Psoas muscle (tissue), 8 donors: ENCODE data around the gene S1PR5. TPM values are rescaled to one million over a fixed set of nuclear protein-coding genes. Genes with fewer than 3 reads are reported as not detected.
"Not testable (repeated sequence)": the region's sequence is repeated elsewhere in the genome, so short reads cannot be mapped to it uniquely, and the experiment has no call there.

Source experiments
- ATAC-seq, 4 donors: fragments of 200-7000 bp; cut with Tn5 transposase; one replicate each; pipeline ENCODE4 v1.9.1; 2020; ENCODE audit warnings: moderate library complexity in 3 of 4, mild to moderate bottlenecking in 2 of 4
- DNase-seq, 2 donors: peaks; one replicate each; pipeline ENCODE4 v3.0.0-alpha.2; 2020
- H3K27ac ChIP-seq: fragments of 200-600 bp; one replicate; pipeline ENCODE4 v1.8.0; 2022
- H3K27me3 ChIP-seq, 3 donors: fragments of 200-600 bp in 1 of 3; one replicate each; pipeline versions ENCODE4 v1.6.1 to v1.8.0; 2013 to 2022; ENCODE audit warnings: low read length in 2 of 3, mild to moderate bottlenecking in 2 of 3, moderate library complexity in 1 of 3; ENCODE audit not compliant: insufficient read depth in 3 of 3
- H3K36me3 ChIP-seq, 2 donors: fragments of 200-600 bp in 1 of 2; one replicate each; pipeline versions ENCODE4 v1.6.1 to v1.8.0; 2013 to 2022; ENCODE audit warnings: low read depth in 1 of 2, mild to moderate bottlenecking in 1 of 2, moderate library complexity in 1 of 2; ENCODE audit not compliant: insufficient read depth in 1 of 2
- H3K4me1 ChIP-seq: fragments of 200-600 bp; one replicate; pipeline ENCODE4 v1.8.0; 2022
- H3K4me3 ChIP-seq: fragments of 200-600 bp; one replicate; pipeline ENCODE4 v1.8.0; 2022; ENCODE audit warnings: mild to moderate bottlenecking
- H3K9me3 ChIP-seq: fragments of 200-600 bp; one replicate; pipeline ENCODE4 v1.8.0; 2022
- WGBS, 3 donors: extraction: QIAGEN DNeasy Blood & Tissue Kit; methylation state at CpG; one replicate each; pipeline versions ENCODE4 v1.1.6 to v1.1.7; 2013; 5-methylcytosine and 5-hydroxymethylcytosine counted together
- intact Hi-C, 2 donors: fragments of 100-400 bp; cut with DNase I; formaldehyde crosslinking; loops; one replicate each; pipeline versions ENCODE4 v1.11.0 to v1.14.2; 2022
- polyA plus RNA-seq, 3 donors: library from polyadenylated mRNA; stranded (reverse); fragments of 200-250 nt; gene quantifications; one replicate each; pipeline ENCODE4 v1.2.3, GENCODE V29; 2013
- total RNA-seq, 4 donors: library from RNA; stranded (reverse); fragmentation: NEBNext Ultra II Directional in 2 of 4; extraction: Animal tissue kit (Norgen Biotek cat#: 25700) in 2 of 4; gene quantifications; one replicate each; pipeline versions ENCODE4 v1.2.1 to v1.2.4, GENCODE V29; 2021 to 2023
- TF ChIP-seq, protein P1 (sequence below): fragments of 200-600 bp; IDR thresholded peaks from one replicate; pipeline ENCODE4 v1.8.0; 2022; ENCODE audit warnings: antibody characterized with exemption
- donor health status: healthy with polysubstance abuse.
- donor health status: DM: no; HTN: no; CAD: no; lungs with moderate emphysema.
- donor health status: Bipolar disorder and iron deficiency.
- donor health status: healthy.
- donor health status: DM: yes; HTN: yes; CAD: no.
- donor health status: DM: no; HTN: no; CAD: no.
- donor health status: DM: no; HTN: no; CAD: no.
- donor health status: DM: yes; HTN: yes; CAD: no.

The S1PR5 gene
- total and polyA plus RNA-seq, 7 donors = 0.07 to 0.30 (median 0.15) TPM

DNA sequence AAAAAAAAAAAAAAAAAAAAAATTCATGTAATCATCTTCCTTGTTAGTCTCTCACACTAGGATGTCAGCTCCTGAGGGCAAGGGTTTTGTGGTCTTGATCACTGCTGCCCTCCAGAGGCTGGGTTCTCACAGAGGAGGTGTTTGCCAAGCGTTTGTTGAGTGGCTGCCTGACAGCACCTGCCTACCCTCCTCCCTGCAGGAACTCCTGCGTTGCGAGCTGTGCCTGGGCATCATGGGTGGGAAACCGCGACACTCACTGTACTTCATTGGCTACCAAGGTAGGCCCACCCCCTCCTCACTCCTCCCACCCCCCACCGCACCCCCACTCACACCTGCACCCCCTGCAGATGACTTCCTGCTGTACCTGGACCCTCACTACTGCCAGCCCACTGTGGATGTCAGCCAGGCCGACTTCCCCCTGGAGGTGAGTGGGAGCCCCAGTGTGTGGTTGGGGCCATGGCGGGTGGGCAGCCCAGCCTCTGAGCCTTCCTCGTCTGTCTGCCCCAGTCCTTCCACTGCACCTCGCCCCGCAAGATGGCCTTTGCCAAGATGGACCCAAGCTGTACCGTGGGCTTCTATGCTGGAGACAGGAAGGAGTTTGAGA is 34.6 kb upstream of the S1PR5 start:
- TF ChIP-seq, protein P1, sequence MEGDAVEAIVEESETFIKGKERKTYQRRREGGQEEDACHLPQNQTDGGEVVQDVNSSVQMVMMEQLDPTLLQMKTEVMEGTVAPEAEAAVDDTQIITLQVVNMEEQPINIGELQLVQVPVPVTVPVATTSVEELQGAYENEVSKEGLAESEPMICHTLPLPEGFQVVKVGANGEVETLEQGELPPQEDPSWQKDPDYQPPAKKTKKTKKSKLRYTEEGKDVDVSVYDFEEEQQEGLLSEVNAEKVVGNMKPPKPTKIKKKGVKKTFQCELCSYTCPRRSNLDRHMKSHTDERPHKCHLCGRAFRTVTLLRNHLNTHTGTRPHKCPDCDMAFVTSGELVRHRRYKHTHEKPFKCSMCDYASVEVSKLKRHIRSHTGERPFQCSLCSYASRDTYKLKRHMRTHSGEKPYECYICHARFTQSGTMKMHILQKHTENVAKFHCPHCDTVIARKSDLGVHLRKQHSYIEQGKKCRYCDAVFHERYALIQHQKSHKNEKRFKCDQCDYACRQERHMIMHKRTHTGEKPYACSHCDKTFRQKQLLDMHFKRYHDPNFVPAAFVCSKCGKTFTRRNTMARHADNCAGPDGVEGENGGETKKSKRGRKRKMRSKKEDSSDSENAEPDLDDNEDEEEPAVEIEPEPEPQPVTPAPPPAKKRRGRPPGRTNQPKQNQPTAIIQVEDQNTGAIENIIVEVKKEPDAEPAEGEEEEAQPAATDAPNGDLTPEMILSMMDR = no peak
- no peaks in the 10 kb centered on the region for H3K27me3 ChIP-seq
- peaks cover 7 to 100% of the 10 kb centered on the region in 2 donors for H3K36me3 ChIP-seq
- no peak overlapping the region for H3K27ac ChIP-seq
- no peak for DNase-seq
- H3K4me3 ChIP-seq = no peak overlapping the region
- intact Hi-C loops = no loop called here
- H3K4me1 ChIP-seq = no peaks in the 10 kb centered on the region
- ATAC-seq = peak; percentile 29 to 55 (median 50)
- WGBS, 3 donors = 93 to 95% (median 93%) methylated on average over 10 to 12 of the region's 12 CpGs
- H3K9me3 ChIP-seq = no peaks in the 10 kb centered on the region

DNA sequence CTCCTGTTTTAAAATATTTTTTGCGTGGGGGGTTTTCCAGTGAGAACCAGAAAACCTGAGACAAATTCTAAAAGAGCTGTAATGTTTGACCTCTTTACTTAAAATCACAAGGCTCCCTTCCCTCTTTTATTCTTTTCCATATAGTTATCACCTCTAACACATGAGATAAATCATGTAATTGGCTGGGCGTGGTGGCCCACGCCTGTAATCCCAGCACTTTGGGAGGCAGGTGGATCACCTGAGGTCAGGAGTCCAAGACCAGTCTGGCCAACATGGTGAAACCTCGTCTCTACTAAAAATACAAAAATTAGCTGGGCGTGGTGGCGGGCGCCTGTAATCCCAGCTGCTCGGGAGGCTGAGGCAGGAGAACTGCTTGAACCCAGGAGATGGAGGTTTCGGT is 33.8 kb upstream of the S1PR5 start:
- H3K9me3 ChIP-seq, intact Hi-C loops, H3K4me3 ChIP-seq, DNase-seq, H3K27ac ChIP-seq, H3K27me3 ChIP-seq, ATAC-seq, H3K4me1 ChIP-seq: not testable (repeated sequence)
- 95 to 97% (median 95%) methylated on average over 9 of the region's 9 CpGs for WGBS, 3 donors
- peaks cover 7 to 100% of the 10 kb centered on the region in 2 donors for H3K36me3 ChIP-seq

DNA sequence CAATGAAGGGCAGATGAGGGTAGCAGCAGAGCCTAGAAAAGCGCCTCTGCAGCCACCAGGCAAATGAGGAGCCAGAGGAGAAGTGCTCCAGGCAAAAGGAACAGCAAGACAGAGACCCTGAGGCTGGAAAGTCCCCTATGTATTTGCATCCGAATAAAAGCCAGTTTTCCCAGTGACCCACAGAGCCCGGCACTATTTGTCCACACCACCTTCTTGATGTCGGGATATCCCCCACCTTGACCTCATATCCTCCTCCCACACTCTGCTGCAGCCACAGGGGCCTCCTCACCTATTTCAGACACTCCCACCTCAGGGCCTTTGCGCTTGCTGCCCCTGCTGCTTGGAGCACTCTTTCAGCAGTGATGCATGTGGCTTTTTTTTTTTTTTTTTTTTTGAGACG is 33.1 kb upstream of the S1PR5 start:
- DNase-seq = no peak
- WGBS, 3 donors = 90 to 98% (median 97%) methylated on average over 5 to 6 of the region's 6 CpGs
- TF ChIP-seq, protein P1 = no peak
- Histone ChIP-seq H3K36me3 (peaks cover 7 to 100% of the 10 kb centered on the region in 2 donors), H3K4me3 (no peak overlapping the region), H3K27ac (no peak overlapping the region), H3K27me3 (no peaks in the 10 kb centered on the region), H3K9me3 (no peaks in the 10 kb centered on the region), H3K4me1 (peaks cover 5% of the 10 kb centered on the region)
- intact Hi-C loops = no loop called here
- no peak for ATAC-seq

DNA sequence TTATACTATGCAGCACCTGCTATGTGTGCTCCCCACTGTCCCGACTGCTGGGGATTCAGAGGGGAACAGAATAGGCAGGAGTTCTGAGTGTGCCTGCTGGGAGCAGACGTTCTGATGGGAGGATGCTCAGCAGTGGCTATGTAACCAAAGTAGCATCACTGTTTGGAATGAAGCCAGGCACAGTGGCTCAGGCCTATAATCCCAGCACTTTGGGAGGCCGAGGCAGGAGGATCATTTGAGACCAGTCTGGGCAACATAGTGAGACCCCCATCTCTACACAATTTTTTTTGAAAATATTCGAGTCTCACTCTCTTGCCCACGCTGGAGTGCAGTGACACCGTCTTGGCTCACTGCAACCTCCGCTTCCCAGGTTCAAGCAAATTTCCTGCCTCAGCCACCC is 32.5 kb upstream of the S1PR5 start:
- DNase-seq (no peak), ATAC-seq (no peak)
- TF ChIP-seq, protein P1 = no peak
- intact Hi-C loops = no loop called here
- H3K27ac ChIP-seq = no peak overlapping the region
- peaks cover 9% of the 10 kb centered on the region for H3K4me1 ChIP-seq
- no peak overlapping the region for H3K4me3 ChIP-seq
- peaks cover 7 to 96% of the 10 kb centered on the region in 2 donors for H3K36me3 ChIP-seq
- H3K27me3 ChIP-seq = no peaks in the 10 kb centered on the region
- no peaks in the 10 kb centered on the region for H3K9me3 ChIP-seq
- WGBS, 3 donors = 77 to 85% (median 82%) methylated on average over 7 of the region's 7 CpGs

DNA sequence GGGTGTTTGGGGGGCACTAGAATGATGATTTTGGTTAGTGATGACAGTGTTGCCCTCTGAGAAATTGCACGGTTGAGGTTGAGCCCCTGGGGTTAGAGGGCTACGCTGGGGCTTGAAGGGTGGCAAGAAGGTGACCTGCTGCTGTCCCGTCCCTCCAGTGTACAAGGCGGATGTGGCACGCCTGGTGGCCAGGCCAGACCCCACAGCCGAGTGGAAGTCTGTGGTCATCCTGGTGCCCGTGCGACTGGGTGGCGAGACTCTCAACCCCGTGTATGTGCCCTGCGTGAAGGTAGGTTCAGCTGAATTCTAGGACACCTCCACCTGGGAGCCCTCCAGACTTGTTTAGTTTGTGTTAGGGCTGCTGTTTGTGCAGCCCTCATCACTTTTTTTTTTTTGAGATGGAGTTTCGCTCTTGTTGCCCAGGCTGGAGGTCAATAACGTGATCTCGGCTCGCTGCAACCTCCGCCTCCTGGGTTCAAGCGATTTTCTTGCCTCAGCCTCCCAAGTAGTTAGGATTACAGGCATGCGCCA is 31.6 kb upstream of the S1PR5 start:
- DNase-seq (no peak), ATAC-seq (no peak)
- H3K27me3 ChIP-seq = no peaks in the 10 kb centered on the region

More for the DNA sequence above, 31.6 kb upstream of the S1PR5 start:
- H3K4me3 ChIP-seq = no peak overlapping the region
- whole genome bisulfite sequencing, 3 donors = 95 to 97% (median 95%) methylated on average over 18 of the region's 18 CpGs
- TF ChIP-seq, protein P1 = no peak
- no peaks in the 10 kb centered on the region for H3K9me3 ChIP-seq
- H3K4me1 ChIP-seq = peaks cover 11% of the 10 kb centered on the region
- intact Hi-C loops = no loop called here
- H3K27ac ChIP-seq = no peak overlapping the region
- H3K36me3 ChIP-seq = peaks cover 3 to 87% of the 10 kb centered on the region in 2 donors
